Anterior cingulate cortex (tissue), 58 donors: ENCODE data around the gene TM7SF2.

Experiments
- DNase-seq, 58 donors: peaks; one replicate each; lab custom pipeline; 2025; lab: John Stamatoyannopoulos, UW

Gene TM7SF2

GRCh38 chr11:65111744-65112545 lies at the start of gene TM7SF2:
TM7SF2 (plus strand) TSS chr11:65111872; CDS start chr11:65112016, 144 bp downstream.
- DNase-seq: peak; percentile 54 to 99 (median 95)

GRCh38 chr11:65063532-65063931 lies 48.1 kb upstream of the TM7SF2 start:
- DNase-seq: no peak

- no peak for DNase-seq
Observed at GRCh38 chr11:65064847-65065240, 46.8 kb upstream of the TM7SF2 start.

GRCh38 chr11:65065851-65066250 lies 45.8 kb upstream of the TM7SF2 start:
- DNase-seq: no peak

GRCh38 chr11:65066315-65066714 lies 45.4 kb upstream of the TM7SF2 start:
- DNase-seq: no peak

- DNase-seq: no peak
Observed at GRCh38 chr11:65066805-65067291, 44.8 kb upstream of the TM7SF2 start.

GRCh38 chr11:65067446-65067845 lies 44.2 kb upstream of the TM7SF2 start:
- no peak for DNase-seq

GRCh38 chr11:65069217-65069616 lies 42.5 kb upstream of the TM7SF2 start:
- DNase-seq: no peak

GRCh38 chr11:65071907-65072630 lies 39.6 kb upstream of the TM7SF2 start:
- DNase-seq: no peak

- DNase-seq: no peak
Observed at GRCh38 chr11:65072631-65072966, 39.1 kb upstream of the TM7SF2 start.

- no peak for DNase-seq
Observed at GRCh38 chr11:65077451-65077850, 34.2 kb upstream of the TM7SF2 start.

- no peak for DNase-seq
Observed at GRCh38 chr11:65078151-65078550, 33.5 kb upstream of the TM7SF2 start.

GRCh38 chr11:65078786-65079342 lies 32.8 kb upstream of the TM7SF2 start:
- no peak for DNase-seq

- peak in 1 of 58 donors; percentile 8 for DNase-seq
Observed at GRCh38 chr11:65083134-65083833, 28.4 kb upstream of the TM7SF2 start.

GRCh38 chr11:65083834-65084597 lies 27.7 kb upstream of the TM7SF2 start, which contains the start of the genes CDCA5 and ZFPL1:
CDCA5 (minus strand) TSS chr11:65084040; CDS start chr11:65083978, 62 bp downstream.
ZFPL1 (plus strand) TSS chr11:65084222; CDS start chr11:65084699, 477 bp downstream.
- peak; percentile 71 to 97 (median 92) for DNase-seq

- no peak for DNase-seq
Observed at GRCh38 chr11:65084598-65085375, 26.9 kb upstream of the TM7SF2 start.

GRCh38 chr11:65085446-65085845 lies 26.2 kb upstream of the TM7SF2 start:
- no peak for DNase-seq

GRCh38 chr11:65086809-65087208 lies 24.9 kb upstream of the TM7SF2 start:
- no peak for DNase-seq

GRCh38 chr11:65087216-65087615 lies 24.5 kb upstream of the TM7SF2 start:
- no peak for DNase-seq
